Osteoblast (primary cell): ENCODE measurements around the gene SLAMF6. TPM values are rescaled to one million over a fixed set of nuclear protein-coding genes. Genes with fewer than 3 reads are reported as not detected.
"Not testable (repeated sequence)": the region's sequence is repeated elsewhere in the genome, so short reads cannot be mapped to it uniquely, and the experiment has no call there.

Source experiments
- DNase-seq: peaks from one replicate; pipeline ENCODE4 v3.0.0; 2011; ENCODE audit warnings: low spot score, mixed read lengths; ENCODE audit not compliant: insufficient read length; ENCODE audit errors: missing footprints
- H2AFZ ChIP-seq: 2 replicates; pipeline ENCODE4 v1.6.0; 2011; ENCODE audit warnings: mild to moderate bottlenecking, low read length
- H3K27ac ChIP-seq: 2 replicates; pipeline ENCODE4 v1.5.1; 2011; ENCODE audit warnings: mild to moderate bottlenecking, low read depth, low read length, moderate library complexity
- H3K27me3 ChIP-seq: 2 replicates; pipeline ENCODE4 v1.6.0; 2012; ENCODE audit warnings: mild to moderate bottlenecking, control low read depth, inconsistent platforms, low read length, moderate library complexity; ENCODE audit not compliant: insufficient read depth
- H3K36me3 ChIP-seq: 2 replicates; pipeline ENCODE4 v1.5.1; 2011; ENCODE audit warnings: mild to moderate bottlenecking, low read length, control low read depth, moderate library complexity; ENCODE audit not compliant: insufficient read depth
- H3K4me1 ChIP-seq: 2 replicates; pipeline ENCODE4 v1.5.1; 2011; ENCODE audit warnings: mild to moderate bottlenecking, low read length, control low read depth, moderate library complexity; ENCODE audit not compliant: insufficient read depth
- H3K4me2 ChIP-seq: 2 replicates; pipeline ENCODE4 v1.6.0; 2011; ENCODE audit warnings: mild to moderate bottlenecking, low read length; ENCODE audit not compliant: insufficient read depth
- H3K4me3 ChIP-seq: fragments of 200-600 bp; sonication (generic); 3 replicates; pipeline ENCODE4 v1.5.1; 2012; ENCODE audit warnings: mild to moderate bottlenecking, low read length, inconsistent platforms; ENCODE audit not compliant: insufficient read depth
- H3K79me2 ChIP-seq: 2 replicates; pipeline ENCODE4 v1.6.0; 2012; ENCODE audit warnings: mild to moderate bottlenecking, low read length, control low read depth, inconsistent platforms; ENCODE audit not compliant: insufficient read depth
- H3K9me3 ChIP-seq: 2 replicates; pipeline ENCODE4 v1.5.1; 2011; ENCODE audit warnings: low read depth, low read length, control low read depth
- H4K20me1 ChIP-seq: 2 replicates; pipeline ENCODE4 v1.6.0; 2012; ENCODE audit warnings: mild to moderate bottlenecking, low read length, control low read depth; ENCODE audit not compliant: insufficient read depth
- CTCF ChIP-seq: IDR thresholded peaks from 2 replicates; pipeline ENCODE4 v1.5.1; 2011; ENCODE audit warnings: mild to moderate bottlenecking, low read depth, low read length, moderate library complexity; ENCODE audit errors: extremely low read depth
- total RNA-seq: library from RNA; depleted of rRNA; stranded (reverse); fragments of >200 nt; gene quantifications from 2 replicates; pipeline ENCODE4 v1.2.3, GENCODE V29; 2012

Gene SLAMF6
- total RNA-seq, 1 donor, result not detected

- Histone ChIP-seq H3K27me3 (no peaks in the 10 kb centered on the region), H3K4me2 (no peak overlapping the region), H3K36me3 (no peaks in the 10 kb centered on the region), H3K27ac (no peak overlapping the region), H3K9me3 (no peaks in the 10 kb centered on the region), H3K4me1 (no peaks in the 10 kb centered on the region), H4K20me1 (no peaks in the 10 kb centered on the region), H2AFZ (no peak overlapping the region), H3K79me2 (no peaks in the 10 kb centered on the region), H3K4me3 (no peak overlapping the region)
- DNase-seq, result no peak
- no peak for TF ChIP-seq CTCF
Observed at GRCh38 chr1:160534823-160535605, 12.0 kb upstream of the SLAMF6 start.

- H3K27ac ChIP-seq, H3K9me3 ChIP-seq, DNase-seq, H2AFZ ChIP-seq, H3K27me3 ChIP-seq, H3K4me1 ChIP-seq, H3K4me3 ChIP-seq, H3K4me2 ChIP-seq, H3K79me2 ChIP-seq, H3K36me3 ChIP-seq, H4K20me1 ChIP-seq: not testable (repeated sequence)
Observed at GRCh38 chr1:160532557-160532813, 9.4 kb upstream of the SLAMF6 start.

- H4K20me1 ChIP-seq, H3K27ac ChIP-seq, H3K9me3 ChIP-seq, H3K4me1 ChIP-seq, H3K36me3 ChIP-seq, H3K4me2 ChIP-seq, DNase-seq, H3K27me3 ChIP-seq, H3K4me3 ChIP-seq, H2AFZ ChIP-seq, H3K79me2 ChIP-seq: not testable (repeated sequence)
Observed at GRCh38 chr1:160531809-160532556, 8.9 kb upstream of the SLAMF6 start.

GRCh38 chr1:160529401-160529952 lies 6.4 kb upstream of the SLAMF6 start:
- not testable (repeated sequence) for H3K4me3 ChIP-seq, H3K4me1 ChIP-seq, H3K27me3 ChIP-seq, DNase-seq, H2AFZ ChIP-seq, H3K4me2 ChIP-seq, H3K79me2 ChIP-seq, H4K20me1 ChIP-seq, H3K36me3 ChIP-seq, H3K9me3 ChIP-seq, H3K27ac ChIP-seq

- H3K79me2 ChIP-seq, DNase-seq, H3K27me3 ChIP-seq, H3K36me3 ChIP-seq, H3K9me3 ChIP-seq, H2AFZ ChIP-seq, H3K4me1 ChIP-seq, H3K27ac ChIP-seq, H3K4me2 ChIP-seq, H3K4me3 ChIP-seq, H4K20me1 ChIP-seq: not testable (repeated sequence)
Observed at GRCh38 chr1:160523789-160524188, 734 bp upstream of the SLAMF6 start.
